GM12878 (cell line): ENCODE data around the gene LDB2. TPM values are rescaled to one million over a fixed set of nuclear protein-coding genes. Genes with fewer than 3 reads are reported as not detected.

Experiments used
- ATAC-seq: fragments of 200-7000 bp; cut with Tn5 transposase; 3 replicates; pipeline ENCODE4 v1.9.1; 2020; ENCODE audit warnings: mild to moderate bottlenecking, moderate library complexity
- BruUV-seq: library from RNA; stranded (reverse); fragments of 400-500 nt; replicated peaks from 2 replicates; lab custom pipeline; 2021; lab: Mats Ljungman, UMichigan
- CTCF ChIA-PET: fragments of 300-600 bp; sonication (Branson Sonifier 250); formaldehyde crosslinking; extraction: SDS; loops from one replicate; lab custom pipeline; 2021; ENCODE audit warnings: inconsistent platforms; lab: Yijun Ruan, JAX
- POLR2A ChIA-PET: fragments of 350-600 bp; formaldehyde crosslinking; extraction: SDS; loops from one replicate; lab custom pipeline; 2021; ENCODE audit warnings: inconsistent platforms; lab: Charles Lee
- RAD21 ChIA-PET: fragments of 300-600 bp; sonication (Branson Sonifier 250); formaldehyde crosslinking; loops from one replicate; lab custom pipeline; 2023; ENCODE audit warnings: antibody characterized with exemption; ENCODE audit not compliant: unreplicated experiment; lab: Charles Lee
- SMC1A ChIA-PET: fragments of 300-600 bp; sonication (Branson Sonifier 250); formaldehyde crosslinking; loops from one replicate; lab custom pipeline; 2023; ENCODE audit not compliant: unreplicated experiment, uncharacterized antibody; lab: Charles Lee
- DNase-seq: peaks from one replicate; pipeline ENCODE4 v3.0.0-alpha.2; 2011; ENCODE audit warnings: low read depth, low spot score
- FAIRE-seq: peaks from 3 replicates; lab custom pipeline; 2011; peaks lifted over from hg19 to GRCh38; lab: Jason Lieb, UNC
- H2AFZ ChIP-seq: 2 replicates; pipeline ENCODE4 v1.6.0; 2011; ENCODE audit warnings: low read depth, low read length, control low read depth; ENCODE audit not compliant: control insufficient read depth
- H3K27ac ChIP-seq: 2 replicates; pipeline ENCODE4 v1.5.1; 2011; ENCODE audit warnings: control low read depth; ENCODE audit not compliant: control insufficient read depth, insufficient read depth
- H3K27me3 ChIP-seq, 2 experiments: replicated peaks in 1 of 2; 2 replicates each; pipeline versions ENCODE4 v1.6.0 to v1.6.1; 2011; ENCODE audit warnings: low read length in 1 of 2; ENCODE audit not compliant: control insufficient read depth in 2 of 2, insufficient read depth in 2 of 2
- H3K36me3 ChIP-seq, 2 experiments: 2 replicates each; pipeline ENCODE4 v1.5.1; 2011; ENCODE audit warnings: low read length in 1 of 2; ENCODE audit not compliant: control insufficient read depth in 2 of 2, insufficient read depth in 2 of 2
- H3K4me1 ChIP-seq: 2 replicates; pipeline ENCODE4 v1.6.1; 2011; ENCODE audit warnings: mild to moderate bottlenecking, low read length, moderate library complexity, mixed read lengths; ENCODE audit not compliant: control insufficient read depth, insufficient read depth
- H3K4me2 ChIP-seq: 2 replicates; pipeline ENCODE4 v1.6.0; 2011; ENCODE audit warnings: control low read depth; ENCODE audit not compliant: control insufficient read depth, insufficient read depth
- H3K4me3 ChIP-seq: fragments of 200-600 bp; sonication (generic); 2 replicates; pipeline ENCODE4 v1.5.1; 2016
- H3K79me2 ChIP-seq: 2 replicates; pipeline ENCODE4 v1.6.0; 2011; ENCODE audit warnings: low read length; ENCODE audit not compliant: control insufficient read depth, insufficient read depth
- H3K9ac ChIP-seq: 2 replicates; pipeline ENCODE4 v1.8.0; 2011; ENCODE audit warnings: low read length, control low read depth, mixed read lengths; ENCODE audit not compliant: control insufficient read depth, insufficient read depth
- H3K9me3 ChIP-seq: replicated peaks from 3 replicates; pipeline ENCODE4 v1.5.1; 2011; ENCODE audit warnings: mild to moderate bottlenecking, low read length; ENCODE audit not compliant: control insufficient read depth, insufficient read depth
- H4K20me1 ChIP-seq: 2 replicates; pipeline ENCODE4 v1.6.0; 2011; ENCODE audit not compliant: control insufficient read depth, insufficient read depth
- CBX3 ChIP-seq: fragments of 200-600 bp; sonication (generic); IDR thresholded peaks from 2 replicates; pipeline ENCODE4 v1.6.1; 2016; ENCODE audit warnings: low read depth, borderline replicate concordance
- CREB1 ChIP-seq: IDR thresholded peaks from 2 replicates; pipeline ENCODE4 v1.6.1; 2012; ENCODE audit warnings: low read depth, mild to moderate bottlenecking, inconsistent platforms
- ELK1 ChIP-seq: IDR thresholded peaks from 2 replicates; pipeline ENCODE4 v1.6.1; 2012; ENCODE audit warnings: low read depth, low read length, improper control_type of control experiment
- RBBP5 ChIP-seq: fragments of 200-600 bp; sonication (generic); conservative IDR thresholded peaks from 2 replicates; pipeline ENCODE4 v1.6.1; 2016
- RCOR1 ChIP-seq: conservative IDR thresholded peaks from 2 replicates; pipeline ENCODE4 v1.6.1; 2012; ENCODE audit warnings: low read depth, low read length, improper control_type of control experiment
- SRF ChIP-seq, 2 experiments: IDR thresholded peaks; 2 replicates each; pipeline ENCODE4 v1.6.1; 2011; ENCODE audit warnings: low read depth in 2 of 2, low read length in 2 of 2, mild to moderate bottlenecking in 1 of 2, moderate library complexity in 1 of 2
- STAT3 ChIP-seq: IDR thresholded peaks from 2 replicates; pipeline ENCODE4 v1.6.1; 2011; ENCODE audit warnings: low read depth, low read length, improper control_type of control experiment
- ZNF207 ChIP-seq: fragments of 450-650 bp; IDR thresholded peaks from 2 replicates; pipeline ENCODE4 v1.6.1; 2014; ENCODE audit warnings: antibody characterized with exemption, mild to moderate bottlenecking, borderline replicate concordance
- ZNF24 ChIP-seq: fragments of 450-650 bp; IDR thresholded peaks from 2 replicates; pipeline ENCODE4 v1.6.1; 2017; ENCODE audit warnings: antibody characterized with exemption, mild to moderate bottlenecking
- WGBS: methylation state at CpG from one replicate; pipeline ENCODE4 v1.1.6; 2016; ENCODE audit warnings: low lambda C conversion rate; ENCODE audit not compliant: insufficient replicate concordance, insufficient coverage; ENCODE audit errors: missing lambda C conversion rate; 5-methylcytosine and 5-hydroxymethylcytosine counted together
- in situ Hi-C: fragments of 300-500 bp; cut with MboI; formaldehyde crosslinking; loops from 9 replicates; pipeline ENCODE4 v1.14.3; 2018; ENCODE audit warnings: mixed read lengths
- intact Hi-C: fragments of 100-400 bp; cut with micrococcal nuclease; formaldehyde crosslinking; loops from one replicate; pipeline ENCODE4 v1.14.2; 2022; ENCODE audit not compliant: unreplicated experiment
- polyA plus RNA-seq, 11 experiments: library from polyadenylated mRNA; depleted of rRNA in 4 of 11; unstranded in 6 of 11; stranded (reverse) in 5 of 11; fragments of >200 nt; fragmentation: Nextera tagmentation in 4 of 11; fragmentation: Illumina TruSeq in 1 of 11; extraction: Ambion mirVana in 4 of 11; extraction: Trizol in 1 of 11; gene quantifications; 1 replicate in 1 of 11; 2 replicates in 10 of 11; pipeline versions ENCODE4 v1.2.1 to v1.2.3, GENCODE V29; 2011 to 2016; ENCODE audit warnings: inconsistent platforms in 2 of 11, missing spikeins in 2 of 11, low read depth in 1 of 11
- total RNA-seq, 4 experiments: library from RNA; depleted of rRNA in 3 of 4; stranded (reverse); fragments of >200 nt in 3 of 4; fragmentation: Illumina TruSeq in 1 of 4; extraction: Trizol in 1 of 4; gene quantifications; 2 replicates each; pipeline versions ENCODE4 v1.2.1 to v1.2.3, GENCODE V29; 2013 to 2021
- TF ChIP-seq, protein P1 (sequence below): IDR thresholded peaks from 2 replicates; pipeline ENCODE4 v1.6.1; 2012; ENCODE audit warnings: improper control_type of control experiment, low read depth, low read length; ENCODE audit not compliant: insufficient replicate concordance
- TF ChIP-seq, protein P2 (sequence below): IDR thresholded peaks from 2 replicates; pipeline ENCODE4 v1.6.1; 2012; ENCODE audit warnings: low read depth, low read length, improper control_type of control experiment

Gene LDB2
- total and polyA plus RNA-seq, 10 of the 15 experiments (the other 5 are each of a cell fraction or from before 2014, with no cell fraction given): 0.15 TPM; not detected in 9

DNA sequence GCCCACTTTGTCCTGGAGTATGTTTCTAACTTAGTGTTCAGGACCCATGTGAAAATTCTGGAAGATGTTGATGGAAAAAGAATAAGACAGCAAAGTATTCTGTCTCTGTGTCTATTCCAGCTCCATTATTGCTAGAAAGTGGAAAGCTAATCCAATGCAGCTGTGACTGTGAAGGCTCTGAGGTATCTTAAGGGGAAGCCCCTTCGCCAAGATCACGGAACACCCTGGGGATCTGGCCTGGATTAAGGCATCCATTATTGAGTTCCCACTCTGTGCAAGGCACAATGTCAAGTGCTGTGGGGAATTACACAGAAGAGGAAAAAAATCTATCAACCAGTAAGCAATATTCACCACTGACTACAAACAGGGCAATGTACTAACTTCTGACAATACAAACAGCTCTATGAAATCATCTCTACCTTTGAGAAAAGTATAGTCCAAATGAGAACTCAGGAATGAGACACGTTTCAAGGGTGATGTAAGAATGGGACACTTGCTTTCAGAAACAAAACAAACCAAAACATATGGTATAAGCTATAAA, 222.1 kb downstream of the LDB2 start:
- Histone ChIP-seq H3K4me2 (no peak overlapping the region), H2AFZ (no peak overlapping the region), H3K36me3 (no peaks in the 10 kb centered on the region), H3K27ac (no peak overlapping the region), H3K9me3 (no peaks in the 10 kb centered on the region), H3K79me2 (no peaks in the 10 kb centered on the region), H3K4me3 (no peak overlapping the region), H3K9ac (no peak overlapping the region), H4K20me1 (no peaks in the 10 kb centered on the region), H3K4me1 (no peaks in the 10 kb centered on the region), H3K27me3 (no peaks in the 10 kb centered on the region)
- FAIRE-seq: no peak
- in situ Hi-C loops: no loop called here
- ChIA-PET RAD21 (no interaction called here), CTCF (no interaction called here), SMC1A (interaction anchor here (1.0 kb wide), 1 partner anchor 27 kb away, joined by 4 read pairs; no protein-coding TSS in a partner anchor), POLR2A (no interaction called here)
- no peak for ATAC-seq
- BruUV-seq: no TSS peak
- intact Hi-C loops: no loop called here
- WGBS: 56% methylated on average over 3 of the region's 3 CpGs
- no peak for DNase-seq
- TF ChIP-seq ZNF24 (no peak), RBBP5 (no peak)

DNA sequence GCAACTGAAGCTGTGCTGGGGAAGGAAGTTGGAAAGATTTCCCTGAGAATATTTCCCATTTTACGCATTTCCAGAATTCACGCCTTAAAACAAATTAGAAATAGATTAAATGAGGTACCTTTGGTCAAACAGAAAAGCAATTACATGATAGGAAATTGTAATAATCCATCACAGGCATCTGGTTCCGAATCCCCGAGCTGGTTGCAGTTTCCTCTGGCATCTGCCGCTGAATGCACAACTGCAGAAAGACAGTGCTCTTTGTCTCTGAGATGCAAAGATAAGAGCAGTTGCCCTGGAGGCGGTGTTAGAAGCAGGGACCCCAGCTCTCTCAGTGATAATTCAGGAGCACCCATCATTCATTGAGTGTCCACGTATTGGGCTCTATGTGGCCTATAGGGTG, 224.4 kb downstream of the LDB2 start:
- intact Hi-C loops: no loop called here
- WGBS: 39% methylated on average over 7 of the region's 7 CpGs
- no peaks in the 10 kb centered on the region for H3K4me1 ChIP-seq
- no peak for ATAC-seq
- H3K9me3 ChIP-seq: no peaks in the 10 kb centered on the region
- no peak overlapping the region for H3K27ac ChIP-seq
- RAD21 ChIA-PET: no interaction called here
- H3K4me2 ChIP-seq: no peak overlapping the region
- POLR2A ChIA-PET: no interaction called here
- DNase-seq: no peak
- no peaks in the 10 kb centered on the region for H3K36me3 ChIP-seq
- CTCF ChIA-PET: no interaction called here
- TF ChIP-seq STAT3 (no peak), SRF (IDR thresholded peaks at IDR 0.05; ENCODE audit: low read depth in 2 of 2, low read length in 2 of 2) (no peak), ELK1 (no peak), CREB1 (no peak), ZNF207 (no peak), CBX3 (no peak), RCOR1 (no peak)
- TF ChIP-seq, protein P1, sequence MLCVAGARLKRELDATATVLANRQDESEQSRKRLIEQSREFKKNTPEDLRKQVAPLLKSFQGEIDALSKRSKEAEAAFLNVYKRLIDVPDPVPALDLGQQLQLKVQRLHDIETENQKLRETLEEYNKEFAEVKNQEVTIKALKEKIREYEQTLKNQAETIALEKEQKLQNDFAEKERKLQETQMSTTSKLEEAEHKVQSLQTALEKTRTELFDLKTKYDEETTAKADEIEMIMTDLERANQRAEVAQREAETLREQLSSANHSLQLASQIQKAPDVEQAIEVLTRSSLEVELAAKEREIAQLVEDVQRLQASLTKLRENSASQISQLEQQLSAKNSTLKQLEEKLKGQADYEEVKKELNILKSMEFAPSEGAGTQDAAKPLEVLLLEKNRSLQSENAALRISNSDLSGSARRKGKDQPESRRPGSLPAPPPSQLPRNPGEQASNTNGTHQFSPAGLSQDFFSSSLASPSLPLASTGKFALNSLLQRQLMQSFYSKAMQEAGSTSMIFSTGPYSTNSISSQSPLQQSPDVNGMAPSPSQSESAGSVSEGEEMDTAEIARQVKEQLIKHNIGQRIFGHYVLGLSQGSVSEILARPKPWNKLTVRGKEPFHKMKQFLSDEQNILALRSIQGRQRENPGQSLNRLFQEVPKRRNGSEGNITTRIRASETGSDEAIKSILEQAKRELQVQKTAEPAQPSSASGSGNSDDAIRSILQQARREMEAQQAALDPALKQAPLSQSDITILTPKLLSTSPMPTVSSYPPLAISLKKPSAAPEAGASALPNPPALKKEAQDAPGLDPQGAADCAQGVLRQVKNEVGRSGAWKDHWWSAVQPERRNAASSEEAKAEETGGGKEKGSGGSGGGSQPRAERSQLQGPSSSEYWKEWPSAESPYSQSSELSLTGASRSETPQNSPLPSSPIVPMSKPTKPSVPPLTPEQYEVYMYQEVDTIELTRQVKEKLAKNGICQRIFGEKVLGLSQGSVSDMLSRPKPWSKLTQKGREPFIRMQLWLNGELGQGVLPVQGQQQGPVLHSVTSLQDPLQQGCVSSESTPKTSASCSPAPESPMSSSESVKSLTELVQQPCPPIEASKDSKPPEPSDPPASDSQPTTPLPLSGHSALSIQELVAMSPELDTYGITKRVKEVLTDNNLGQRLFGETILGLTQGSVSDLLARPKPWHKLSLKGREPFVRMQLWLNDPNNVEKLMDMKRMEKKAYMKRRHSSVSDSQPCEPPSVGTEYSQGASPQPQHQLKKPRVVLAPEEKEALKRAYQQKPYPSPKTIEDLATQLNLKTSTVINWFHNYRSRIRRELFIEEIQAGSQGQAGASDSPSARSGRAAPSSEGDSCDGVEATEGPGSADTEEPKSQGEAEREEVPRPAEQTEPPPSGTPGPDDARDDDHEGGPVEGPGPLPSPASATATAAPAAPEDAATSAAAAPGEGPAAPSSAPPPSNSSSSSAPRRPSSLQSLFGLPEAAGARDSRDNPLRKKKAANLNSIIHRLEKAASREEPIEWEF: no peak
- TF ChIP-seq, protein P2, sequence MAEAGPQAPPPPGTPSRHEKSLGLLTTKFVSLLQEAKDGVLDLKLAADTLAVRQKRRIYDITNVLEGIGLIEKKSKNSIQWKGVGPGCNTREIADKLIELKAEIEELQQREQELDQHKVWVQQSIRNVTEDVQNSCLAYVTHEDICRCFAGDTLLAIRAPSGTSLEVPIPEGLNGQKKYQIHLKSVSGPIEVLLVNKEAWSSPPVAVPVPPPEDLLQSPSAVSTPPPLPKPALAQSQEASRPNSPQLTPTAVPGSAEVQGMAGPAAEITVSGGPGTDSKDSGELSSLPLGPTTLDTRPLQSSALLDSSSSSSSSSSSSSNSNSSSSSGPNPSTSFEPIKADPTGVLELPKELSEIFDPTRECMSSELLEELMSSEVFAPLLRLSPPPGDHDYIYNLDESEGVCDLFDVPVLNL: no peak
- H3K27me3 ChIP-seq: no peaks in the 10 kb centered on the region
- no peak overlapping the region for H3K4me3 ChIP-seq
- H3K9ac ChIP-seq: no peak overlapping the region
- no peaks in the 10 kb centered on the region for H3K79me2 ChIP-seq
- no peaks in the 10 kb centered on the region for H4K20me1 ChIP-seq
- H2AFZ ChIP-seq: no peak overlapping the region
- no TSS peak for BruUV-seq
- in situ Hi-C loops: no loop called here
- SMC1A ChIA-PET: no interaction called here
- no peak for FAIRE-seq
